IMR-90 (cell line): ENCODE results near the gene TRPM3. TPM values are rescaled to one million over a fixed set of nuclear protein-coding genes. Genes with fewer than 3 reads are reported as not detected.

Experiments
- ATAC-seq: fragments of 200-7000 bp; cut with Tn5 transposase; 2 replicates; pipeline ENCODE4 v1.9.1; 2020; ENCODE audit warnings: low read depth, mild to moderate bottlenecking, moderate library complexity
- BruUV-seq: library from RNA; stranded (reverse); fragments of 400-500 nt; replicated peaks from 2 replicates; lab custom pipeline; 2021; lab: Mats Ljungman, UMichigan
- CTCF ChIA-PET: fragments of 300-600 bp; formaldehyde crosslinking; extraction: SDS; loops from one replicate; lab custom pipeline; 2021; ENCODE audit warnings: antibody characterized with exemption; lab: Yijun Ruan, JAX
- POLR2A ChIA-PET: fragments of 300-600 bp; sonication (Branson Sonifier 250); formaldehyde crosslinking; loops from one replicate; lab custom pipeline; 2022; ENCODE audit warnings: antibody characterized with exemption; ENCODE audit not compliant: unreplicated experiment; lab: Charles Lee
- DNase-seq: peaks from one replicate; pipeline ENCODE4 v3.0.0; 2013
- H2AFZ ChIP-seq: replicated peaks from 2 replicates; pipeline ENCODE3; 2013; ENCODE audit warnings: low read length, mild to moderate bottlenecking; ENCODE audit not compliant: poor library complexity
- H2AK5ac ChIP-seq: 2 replicates; pipeline ENCODE4 v1.6.1; 2013; ENCODE audit warnings: low read depth, low read length, inconsistent platforms
- H2AK9ac ChIP-seq: replicated peaks from 2 replicates; pipeline ENCODE3; 2013; ENCODE audit warnings: mild to moderate bottlenecking, low read depth, low read length, moderate library complexity; ENCODE audit not compliant: poor library complexity
- H2BK120ac ChIP-seq: 2 replicates; pipeline ENCODE4 v1.6.1; 2013; ENCODE audit warnings: low read depth, low read length, inconsistent platforms
- H2BK15ac ChIP-seq: 3 replicates; pipeline ENCODE4 v1.6.1; 2013; ENCODE audit warnings: low read depth, low read length, inconsistent platforms
- H2BK20ac ChIP-seq: 2 replicates; pipeline ENCODE4 v1.6.1; 2013; ENCODE audit warnings: low read depth, mild to moderate bottlenecking, inconsistent platforms, low read length, moderate library complexity
- H2BK5ac ChIP-seq: 2 replicates; pipeline ENCODE4 v1.6.1; 2013; ENCODE audit warnings: mild to moderate bottlenecking, low read depth, low read length, inconsistent platforms; ENCODE audit not compliant: poor library complexity, severe bottlenecking
- H3K14ac ChIP-seq: replicated peaks from 2 replicates; pipeline ENCODE4 v1.6.1; 2013; ENCODE audit warnings: low read depth, low read length, inconsistent platforms
- H3K18ac ChIP-seq: 2 replicates; pipeline ENCODE4 v1.6.1; 2013; ENCODE audit warnings: low read depth, low read length, control low read depth
- H3K23ac ChIP-seq: 2 replicates; pipeline ENCODE4 v1.6.1; 2013; ENCODE audit warnings: low read depth, low read length, inconsistent platforms
- H3K27ac ChIP-seq: 2 replicates; pipeline ENCODE4 v1.5.1; 2013; ENCODE audit warnings: mild to moderate bottlenecking, control low read depth, low read length; ENCODE audit not compliant: insufficient read depth
- H3K27me3 ChIP-seq: 2 replicates; pipeline ENCODE4 v1.6.1; 2013; ENCODE audit warnings: low read length; ENCODE audit not compliant: control insufficient read depth, insufficient read depth
- H3K36me3 ChIP-seq: 2 replicates; pipeline ENCODE4 v1.6.1; 2013; ENCODE audit warnings: low read length, mixed read lengths; ENCODE audit not compliant: control insufficient read depth, insufficient read depth
- H3K4ac ChIP-seq: 2 replicates; pipeline ENCODE4 v1.6.1; 2013; ENCODE audit warnings: low read depth, low read length, inconsistent platforms
- H3K4me1 ChIP-seq: 2 replicates; pipeline ENCODE4 v1.6.1; 2013; ENCODE audit warnings: low read length, mixed read lengths; ENCODE audit not compliant: control insufficient read depth, insufficient read depth
- H3K4me2 ChIP-seq: 2 replicates; pipeline ENCODE4 v1.6.1; 2013; ENCODE audit warnings: low read depth, mild to moderate bottlenecking, control low read depth, low read length, moderate library complexity
- H3K4me3 ChIP-seq: 2 replicates; pipeline ENCODE4 v1.5.1; 2013; ENCODE audit warnings: low read depth, mild to moderate bottlenecking, control low read depth, low read length, moderate library complexity; ENCODE audit not compliant: insufficient read depth
- H3K56ac ChIP-seq: 2 replicates; pipeline ENCODE4 v1.6.1; 2013; ENCODE audit warnings: low read length, inconsistent platforms; ENCODE audit not compliant: insufficient read depth; ENCODE audit errors: extremely low read depth
- H3K79me1 ChIP-seq, 2 experiments: 2 replicates each; pipeline ENCODE4 v1.6.1; 2013; ENCODE audit warnings: low read length in 2 of 2, inconsistent platforms in 1 of 2, low read depth in 1 of 2
- H3K9ac ChIP-seq: 2 replicates; pipeline ENCODE4 v1.6.1; 2013; ENCODE audit warnings: low read depth, low read length, control low read depth
- H3K9me1 ChIP-seq: 2 replicates; pipeline ENCODE4 v1.6.1; 2013; ENCODE audit warnings: low read length, inconsistent platforms; ENCODE audit not compliant: insufficient read depth
- H3K9me3 ChIP-seq: 2 replicates; pipeline ENCODE4 v1.6.1; 2013; ENCODE audit warnings: low read length; ENCODE audit not compliant: control insufficient read depth, insufficient read depth
- H4K20me1 ChIP-seq: 2 replicates; pipeline ENCODE4 v1.6.1; 2013; ENCODE audit warnings: low read length, inconsistent platforms; ENCODE audit not compliant: insufficient read depth
- H4K5ac ChIP-seq: 2 replicates; pipeline ENCODE4 v1.6.1; 2013; ENCODE audit warnings: mild to moderate bottlenecking, low read depth, low read length, control low read depth
- H4K8ac ChIP-seq, 2 experiments: 2 replicates each; pipeline ENCODE4 v1.6.1; 2013; ENCODE audit warnings: low read depth in 2 of 2, low read length in 2 of 2, control low read depth in 1 of 2, inconsistent platforms in 1 of 2
- H4K91ac ChIP-seq: 2 replicates; pipeline ENCODE4 v1.6.1; 2013; ENCODE audit warnings: low read depth, low read length, inconsistent platforms; ENCODE audit not compliant: insufficient read depth
- CEBPB ChIP-seq: IDR thresholded peaks from 2 replicates; pipeline ENCODE4 v1.6.1; 2012; ENCODE audit warnings: low read depth, low read length, improper control_type of control experiment
- FOS ChIP-seq: fragments of 150-350 bp; IDR thresholded peaks from 2 replicates; pipeline ENCODE4 v1.6.1; 2016; ENCODE audit warnings: low read depth, low read length
- MAFK ChIP-seq: IDR thresholded peaks from 2 replicates; pipeline ENCODE4 v1.6.1; 2012; ENCODE audit warnings: low read depth, low read length, improper control_type of control experiment
- RAD21 ChIP-seq: IDR thresholded peaks from 2 replicates; pipeline ENCODE4 v1.6.1; 2012; ENCODE audit warnings: low read length, improper control_type of control experiment
- SMC3 ChIP-seq: fragments of 150-350 bp; IDR thresholded peaks from 2 replicates; pipeline ENCODE4 v1.6.1; 2016; ENCODE audit warnings: low read depth, mild to moderate bottlenecking, antibody characterized with exemption, low read length, moderate library complexity
- USF2 ChIP-seq: fragments of 150-350 bp; IDR thresholded peaks from 2 replicates; pipeline ENCODE4 v1.6.1; 2017; ENCODE audit warnings: mild to moderate bottlenecking, antibody characterized with exemption, low read length, low read depth
- WGBS, 2 experiments: methylation state at CpG; one replicate each; pipeline versions ENCODE4 v1.1.5 to v1.1.7; 2013; ENCODE audit warnings: missing lambda C conversion rate in 2 of 2; ENCODE audit not compliant: insufficient read length in 1 of 2; ENCODE audit errors: extremely low coverage in 2 of 2; 5-methylcytosine and 5-hydroxymethylcytosine counted together
- dilution Hi-C: fragments of 300-500 bp; cut with HindIII; formaldehyde crosslinking; loops from one replicate; pipeline ENCODE4 v1.14.3; 2018; ENCODE audit warnings: low sequenced_read_pairs; ENCODE audit not compliant: unreplicated experiment
- in situ Hi-C: fragments of 300-500 bp; cut with MboI; formaldehyde crosslinking; loops from 3 replicates; pipeline ENCODE4 v1.14.3; 2019; ENCODE audit warnings: low sequenced_read_pairs, inconsistent platforms, mixed read lengths
- intact Hi-C: fragments of 100-400 bp; cut with micrococcal nuclease; formaldehyde crosslinking; loops from 2 replicates; pipeline ENCODE4 v1.10.0; 2022
- polyA plus RNA-seq, 3 experiments: library from polyadenylated mRNA; depleted of rRNA; stranded (reverse); fragments of >200 nt; gene quantifications; 2 replicates each; pipeline ENCODE4 v1.2.3, GENCODE V29; 2012; ENCODE audit warnings: low replicate concordance in 1 of 3
- total RNA-seq: library from RNA; depleted of rRNA; stranded (reverse); fragments of >200 nt; gene quantifications from 2 replicates; pipeline ENCODE4 v1.2.3, GENCODE V29; 2012

Gene TRPM3
- total and polyA plus RNA-seq, 2 of the 4 experiments (the other 2 are of a cell fraction): not detected

- WGBS, 2 experiments: no CpG with 5 or more reads among the region's 3 CpGs
- Histone ChIP-seq H3K14ac (no peak overlapping the region), H3K9me3 (no peaks in the 10 kb centered on the region), H3K79me1 (no peaks in the 10 kb centered on the region), H3K56ac (no peak overlapping the region), H3K27ac (no peak overlapping the region), H3K23ac (no peak overlapping the region), H3K36me3 (no peaks in the 10 kb centered on the region), H2AK5ac (no peak overlapping the region), H2BK120ac (no peak overlapping the region), H3K9me1 (no peaks in the 10 kb centered on the region), H3K27me3 (no peaks in the 10 kb centered on the region), H4K5ac (no peak overlapping the region), H2AFZ (no peak overlapping the region), H4K91ac (no peak overlapping the region), H3K4me2 (no peak overlapping the region), H3K18ac (no peak overlapping the region), H3K4ac (no peak overlapping the region), H2BK20ac (no peak overlapping the region), H3K4me3 (no peak overlapping the region), H2AK9ac (no peak overlapping the region), H3K9ac (no peak overlapping the region), H2BK5ac (no peak overlapping the region), H3K4me1 (no peaks in the 10 kb centered on the region), H4K8ac (no peak overlapping the region), H4K20me1 (no peaks in the 10 kb centered on the region), H2BK15ac (no peak overlapping the region)
- dilution Hi-C loops (no loop called here), intact Hi-C loops (no loop called here), in situ Hi-C loops (no loop called here)
- BruUV-seq: no TSS peak
- ChIA-PET CTCF (no interaction called here), POLR2A (no interaction called here)
- no peak for ATAC-seq
- no peak for DNase-seq
- TF ChIP-seq RAD21: no peak
- TF ChIP-seq SMC3: no peak
- no peak for TF ChIP-seq USF2
- no peak for TF ChIP-seq CEBPB
- TF ChIP-seq MAFK: no peak
- no peak for TF ChIP-seq FOS
Measured at GRCh38 chr9:70817311-70817710, 304.1 kb downstream of the TRPM3 start.
